ENCODE results near the gene PLEKHO1.
"Not testable (repeated sequence)": the region's sequence is repeated elsewhere in the genome, so short reads cannot be mapped to it uniquely, and the experiment has no call there.

PLEKHO1 gene

DNA sequence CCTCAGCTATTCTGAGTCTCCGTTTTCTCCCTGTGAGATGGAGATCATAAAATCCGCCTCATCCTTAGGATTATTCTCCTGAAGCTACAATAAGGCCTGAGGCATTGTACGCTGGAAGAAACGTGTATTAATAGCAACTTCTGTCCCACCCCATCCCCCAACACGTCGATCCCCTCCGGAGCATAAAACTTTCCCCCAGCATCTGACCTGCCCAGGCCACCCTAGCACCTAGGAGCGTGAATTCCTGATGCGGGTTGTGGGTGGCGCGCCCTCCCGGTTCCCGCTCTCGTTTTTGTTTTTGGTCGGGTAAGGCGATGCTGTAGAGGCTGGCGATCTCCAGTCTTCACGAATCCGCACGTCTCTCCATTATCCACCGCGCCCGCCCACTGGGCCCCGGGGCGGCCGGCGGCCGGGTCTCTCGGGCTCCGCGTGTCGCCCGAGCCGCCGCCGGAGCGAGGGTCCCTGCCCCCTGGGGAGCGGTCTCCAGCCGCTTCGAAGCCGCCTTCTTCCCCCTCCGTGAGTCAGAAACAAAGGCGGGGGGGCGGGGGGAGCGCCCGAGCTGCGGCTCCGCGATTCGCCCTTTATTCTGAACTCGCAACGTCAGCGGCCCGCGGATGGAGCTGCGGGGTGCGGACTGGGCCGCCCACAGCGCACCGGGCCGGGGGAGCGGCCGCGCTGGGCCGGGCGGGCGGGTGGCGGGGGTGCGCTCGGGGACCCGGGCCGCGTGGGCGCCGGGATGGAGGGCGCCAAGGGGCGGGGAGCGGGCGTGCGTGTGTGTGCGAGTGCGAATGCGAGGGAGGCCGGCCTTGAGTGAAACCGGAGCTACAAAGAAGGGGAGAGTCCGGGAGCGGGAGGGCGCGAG is at the start of gene PLEKHO1:
Gene PLEKHO1, plus strand, starts transcription at position 646 of the 862 bp plus-strand sequence. CDS start 342 bp downstream, outside the sequence.
- peak; percentile 91 for DNase-seq (ENCODE audit: low spot score)

GRCh38 chr1:150102986-150103385 is 46.7 kb upstream of the PLEKHO1 start:
- DNase-seq (ENCODE audit: low spot score): no peak

DNA sequence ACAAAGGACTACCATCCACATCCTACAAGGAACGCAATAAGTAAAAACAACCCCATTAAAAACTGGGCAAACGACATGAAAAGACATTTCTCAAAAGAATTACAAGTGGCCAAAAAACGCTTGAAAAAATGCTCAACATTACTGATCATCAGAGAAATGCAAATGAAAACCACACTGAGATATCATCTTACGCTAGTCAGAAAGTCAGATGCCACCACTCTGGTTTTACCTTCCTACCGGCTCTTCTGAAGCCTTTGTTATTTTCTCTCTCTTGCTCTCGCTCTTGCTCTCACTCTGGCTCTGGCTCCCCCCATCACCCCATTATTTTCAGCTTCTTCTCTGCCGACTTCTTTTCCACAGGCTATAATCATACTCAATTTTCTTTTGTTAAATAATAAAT is 43.4 kb upstream of the PLEKHO1 start:
- no peak for DNase-seq (ENCODE audit: low spot score)

GRCh38 chr1:150109586-150109985 is 40.1 kb upstream of the PLEKHO1 start:
- DNase-seq (ENCODE audit: low spot score): no peak

DNA sequence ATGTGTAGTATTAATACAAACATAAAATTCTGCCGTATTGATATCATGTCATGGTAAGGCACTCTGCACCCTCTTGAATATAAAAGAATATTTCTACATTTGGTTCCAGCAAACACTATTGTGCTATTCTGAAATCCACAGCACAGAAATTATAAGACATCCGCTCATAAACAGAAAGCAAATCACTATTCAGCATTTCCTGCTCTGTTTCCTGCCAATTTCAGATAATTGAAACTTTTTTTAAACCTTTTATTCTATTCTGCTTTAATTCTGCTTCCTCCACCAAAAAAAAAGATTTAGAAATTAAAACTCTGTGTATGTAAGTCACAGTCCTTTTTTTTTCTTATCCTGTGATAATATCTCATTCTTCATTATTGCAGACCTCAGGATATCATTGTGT is 39.6 kb upstream of the PLEKHO1 start:
- no peak for DNase-seq (ENCODE audit: low spot score)

- DNase-seq (ENCODE audit: low spot score): no peak
Measured at GRCh38 chr1:150111670-150112069, 38.0 kb upstream of the PLEKHO1 start.

DNA sequence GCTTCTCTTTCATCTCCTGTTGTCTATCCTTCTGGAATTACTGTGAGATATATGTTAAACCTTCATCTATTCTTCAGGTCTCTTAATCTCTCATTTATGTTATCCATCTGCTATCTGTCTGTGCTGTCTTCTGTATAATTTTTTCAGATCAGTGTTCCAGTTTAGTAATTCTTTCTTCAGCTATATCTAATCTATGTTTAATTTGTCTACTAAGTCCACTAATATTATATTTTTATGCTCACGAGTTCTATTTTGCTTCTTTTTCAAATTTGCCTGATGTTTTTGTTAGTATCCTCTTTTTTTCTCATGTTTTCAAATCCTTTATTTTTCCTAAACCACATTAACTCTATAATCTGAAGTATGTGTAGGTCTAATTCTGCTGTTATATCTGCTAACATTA is 34.6 kb upstream of the PLEKHO1 start:
- DNase-seq (ENCODE audit: low spot score): no peak

GRCh38 chr1:150118716-150119115 is 31.0 kb upstream of the PLEKHO1 start:
- DNase-seq (ENCODE audit: low spot score): no peak

DNA sequence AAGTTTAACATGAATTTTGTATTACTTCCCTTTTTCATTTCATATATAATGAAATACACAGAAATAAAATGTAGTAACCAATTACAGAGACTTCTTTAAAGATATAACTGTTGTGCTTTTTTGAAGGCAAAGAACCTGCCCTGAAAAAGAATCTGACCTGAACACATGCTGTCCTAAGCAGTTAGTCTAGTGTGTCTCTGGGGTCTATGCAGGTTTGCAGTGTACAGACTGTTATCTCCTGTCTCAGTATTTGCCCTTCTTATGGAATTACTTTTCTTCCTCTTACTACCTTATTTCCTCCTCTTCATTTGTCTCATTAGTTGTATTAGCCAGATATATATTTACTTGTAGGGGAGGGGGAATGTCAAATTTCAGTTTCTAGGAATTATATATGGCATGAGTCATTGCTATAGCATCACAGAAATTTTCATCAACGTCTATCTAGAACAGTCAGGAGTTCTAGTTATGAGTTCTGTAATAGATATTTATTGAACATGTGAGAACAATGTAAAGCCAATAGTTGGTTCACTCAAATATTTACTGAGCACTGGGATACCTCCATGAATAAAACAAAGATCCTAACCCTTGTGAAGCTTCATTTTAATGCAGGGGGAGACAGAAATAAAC is 28.4 kb upstream of the PLEKHO1 start:
- DNase-seq (ENCODE audit: low spot score): no peak

GRCh38 chr1:150126811-150127210 is 22.9 kb upstream of the PLEKHO1 start:
- DNase-seq (ENCODE audit: low spot score): no peak

- DNase-seq (ENCODE audit: low spot score): no peak
Measured at GRCh38 chr1:150127464-150127863, 22.3 kb upstream of the PLEKHO1 start.

GRCh38 chr1:150127868-150128267 is 21.8 kb upstream of the PLEKHO1 start:
- DNase-seq (ENCODE audit: low spot score): no peak

DNA sequence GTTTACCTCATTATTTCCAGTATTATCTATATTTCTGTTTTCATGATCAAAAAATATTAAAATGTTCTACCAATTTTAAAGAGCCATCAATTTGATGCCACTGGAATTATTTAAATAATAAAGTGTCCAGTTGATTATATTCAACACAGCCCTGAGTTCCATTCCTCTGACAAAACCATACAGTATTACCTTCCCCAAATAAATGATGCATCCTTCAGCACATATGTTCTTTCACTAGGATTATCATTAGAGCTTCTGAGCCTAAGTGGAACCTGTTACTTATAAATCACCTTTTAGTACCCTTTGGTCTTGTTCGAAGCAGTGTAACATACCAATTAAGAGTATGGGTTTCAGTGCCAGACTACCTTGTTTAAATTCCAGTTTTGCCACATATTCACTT is 17.3 kb upstream of the PLEKHO1 start:
- no peak for DNase-seq (ENCODE audit: low spot score)

DNA sequence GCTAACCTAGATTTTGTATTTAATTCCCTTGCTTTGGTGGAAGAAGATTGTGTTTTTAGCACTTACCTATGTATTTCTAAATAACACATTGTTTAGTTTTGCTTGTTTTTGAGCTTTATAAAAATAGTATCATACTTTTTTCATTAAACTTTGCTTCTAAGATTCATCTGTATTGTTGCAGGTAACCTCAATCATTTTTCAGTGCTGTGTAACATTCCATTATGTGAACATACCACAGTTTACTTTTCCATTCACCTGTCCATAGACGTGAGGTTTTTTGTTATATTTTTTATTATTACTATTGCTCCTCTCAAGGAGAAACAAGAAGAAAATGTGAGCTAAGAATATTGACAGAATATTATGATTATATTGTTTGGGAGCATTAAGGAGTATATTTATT is 15.2 kb upstream of the PLEKHO1 start:
- no peak for DNase-seq (ENCODE audit: low spot score)

GRCh38 chr1:150135400-150135799 is 14.3 kb upstream of the PLEKHO1 start:
- not testable (repeated sequence) for DNase-seq (ENCODE audit: low spot score)

DNA sequence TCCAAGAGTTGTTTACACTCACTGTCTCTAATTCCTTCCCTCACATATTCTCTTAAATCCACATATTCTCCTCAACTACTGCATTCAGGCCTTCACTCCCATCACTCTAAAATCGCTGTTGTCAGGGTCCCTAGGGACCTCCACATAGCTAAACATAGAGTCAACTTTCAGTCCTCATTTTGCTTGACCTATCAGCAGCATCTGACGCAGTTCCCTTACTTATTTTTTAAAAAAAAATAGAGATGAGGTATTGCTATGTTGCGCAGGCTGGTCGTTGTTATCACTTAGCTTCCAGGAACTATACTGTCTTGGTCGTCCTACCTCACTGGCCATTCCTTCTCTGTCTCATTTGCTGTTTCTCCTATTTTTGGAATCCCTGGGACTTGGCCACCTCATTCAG is 11.7 kb upstream of the PLEKHO1 start:
- no peak for DNase-seq (ENCODE audit: low spot score)

DNA sequence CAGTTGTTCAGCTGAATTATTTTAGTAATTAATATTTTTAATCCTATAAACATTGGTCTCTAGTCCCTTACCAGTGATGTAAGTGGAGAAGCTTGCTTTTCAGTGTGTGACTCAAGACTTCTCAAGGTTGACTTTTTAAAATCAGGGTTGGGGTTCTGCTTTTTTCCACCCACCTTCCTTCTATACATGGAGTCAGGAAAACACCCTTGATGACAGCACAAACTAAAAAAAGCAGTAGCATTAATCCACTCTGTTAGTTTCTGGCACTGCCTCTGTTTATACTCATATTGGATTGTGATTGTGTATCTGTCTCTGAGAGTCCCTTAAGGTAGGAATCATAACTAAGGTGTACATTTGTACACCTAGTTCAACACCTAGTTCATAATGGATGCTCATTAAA is 8.3 kb upstream of the PLEKHO1 start:
- DNase-seq (ENCODE audit: low spot score): no peak

GRCh38 chr1:150142083-150142482 is 7.6 kb upstream of the PLEKHO1 start:
- DNase-seq (ENCODE audit: low spot score): no peak

GRCh38 chr1:150144606-150145005 is 5.1 kb upstream of the PLEKHO1 start:
- no peak for DNase-seq (ENCODE audit: low spot score)

GRCh38 chr1:150146016-150146415 is 3.7 kb upstream of the PLEKHO1 start:
- DNase-seq (ENCODE audit: low spot score): not testable (repeated sequence)

DNA sequence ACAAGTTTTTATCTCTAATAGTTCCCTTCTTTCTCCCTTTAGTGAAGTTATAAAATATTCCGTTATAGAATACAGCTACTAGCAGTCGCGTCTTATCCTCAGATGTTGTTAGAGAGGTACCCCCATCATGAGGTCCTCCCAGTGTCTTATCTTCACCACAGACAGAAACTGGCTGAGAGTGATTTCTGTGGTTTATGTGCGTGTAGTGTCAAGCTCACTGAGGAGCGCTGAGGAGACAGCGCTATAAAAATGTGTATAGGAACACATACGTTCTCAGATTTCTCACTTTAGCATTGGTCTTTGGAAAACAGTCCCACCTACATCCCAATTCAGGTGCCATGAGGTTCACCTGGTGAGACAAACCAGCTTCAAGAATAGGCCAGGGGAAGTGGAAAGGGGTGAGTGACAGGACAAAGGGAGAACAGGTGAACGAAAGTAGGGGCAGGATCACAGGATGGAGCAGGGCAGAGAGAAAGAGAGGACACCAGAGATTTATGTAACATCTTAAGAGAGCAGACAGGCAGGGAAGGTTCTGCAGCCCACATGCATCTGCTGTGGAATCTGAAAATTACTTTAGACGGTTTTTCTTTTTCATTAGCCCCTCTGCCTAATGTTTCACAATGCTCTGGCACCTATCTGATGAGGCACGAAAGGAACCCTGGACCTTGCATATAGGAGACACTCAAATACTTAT is 2.7 kb upstream of the PLEKHO1 start:
- DNase-seq (ENCODE audit: low spot score): no peak

DNA sequence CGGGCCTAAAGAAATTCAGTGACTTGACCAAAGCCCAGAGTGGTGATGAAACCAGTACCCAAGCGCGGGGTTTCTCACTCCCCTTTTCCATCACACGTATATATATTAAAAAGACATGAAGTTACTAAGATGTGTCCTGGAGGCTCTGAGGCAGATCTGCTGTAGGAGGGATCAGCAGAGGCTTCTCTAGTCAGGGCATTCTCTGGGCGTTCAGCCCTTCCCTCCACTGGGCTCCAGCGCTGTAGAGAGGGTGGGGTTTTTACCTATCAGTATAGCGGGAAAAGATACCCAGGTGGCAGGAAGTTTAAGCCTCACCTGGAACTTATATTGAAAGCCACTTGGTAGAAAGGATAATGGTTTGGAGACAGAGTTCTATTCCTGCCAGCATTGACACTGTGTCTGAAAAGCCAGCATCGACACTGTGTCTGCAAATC is 862 bp upstream of the PLEKHO1 start:
- DNase-seq (ENCODE audit: low spot score): no peak

Measured in left forelimb (tissue), 1 donor.